GM12874 (cell line): ENCODE data around the gene SPSB1.

Source experiments
- CTCF ChIP-seq: IDR thresholded peaks from 2 replicates; pipeline ENCODE4 v1.5.1; 2011; ENCODE audit warnings: low read depth, mild to moderate bottlenecking, control low read depth, low read length, moderate library complexity; ENCODE audit not compliant: insufficient read depth

Gene SPSB1

DNA sequence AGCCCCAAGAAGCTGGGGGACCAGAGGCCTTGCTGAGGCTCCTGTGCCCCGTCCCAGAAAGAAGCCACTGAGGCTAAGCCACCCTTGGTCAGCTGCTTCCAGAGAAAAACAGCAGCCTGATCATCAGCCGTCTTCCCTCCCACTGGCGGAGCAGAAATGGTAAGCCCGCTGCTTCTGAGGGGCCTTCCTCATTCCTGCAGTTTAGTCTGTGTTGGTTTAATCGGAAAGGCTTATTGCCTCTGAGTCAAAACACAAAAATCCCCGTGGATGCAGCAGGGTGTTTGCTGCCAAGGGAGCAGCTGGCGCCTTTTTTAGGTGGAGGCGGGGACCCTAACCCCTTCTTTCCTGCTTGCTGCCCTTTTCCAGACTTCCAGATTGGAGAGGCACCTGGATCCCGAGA, 33.9 kb downstream of the SPSB1 start:
- TF ChIP-seq CTCF = no peak

- TF ChIP-seq CTCF = no peak
Observed at GRCh38 chr1:9328201-9328600, 35.5 kb downstream of the SPSB1 start.

GRCh38 chr1:9328715-9329114, 36.0 kb downstream of the SPSB1 start:
- no peak for TF ChIP-seq CTCF

GRCh38 chr1:9331016-9331415, 38.3 kb downstream of the SPSB1 start:
- TF ChIP-seq CTCF = no peak

- TF ChIP-seq CTCF = no peak
Observed at GRCh38 chr1:9331558-9332346, 39.1 kb downstream of the SPSB1 start.

DNA sequence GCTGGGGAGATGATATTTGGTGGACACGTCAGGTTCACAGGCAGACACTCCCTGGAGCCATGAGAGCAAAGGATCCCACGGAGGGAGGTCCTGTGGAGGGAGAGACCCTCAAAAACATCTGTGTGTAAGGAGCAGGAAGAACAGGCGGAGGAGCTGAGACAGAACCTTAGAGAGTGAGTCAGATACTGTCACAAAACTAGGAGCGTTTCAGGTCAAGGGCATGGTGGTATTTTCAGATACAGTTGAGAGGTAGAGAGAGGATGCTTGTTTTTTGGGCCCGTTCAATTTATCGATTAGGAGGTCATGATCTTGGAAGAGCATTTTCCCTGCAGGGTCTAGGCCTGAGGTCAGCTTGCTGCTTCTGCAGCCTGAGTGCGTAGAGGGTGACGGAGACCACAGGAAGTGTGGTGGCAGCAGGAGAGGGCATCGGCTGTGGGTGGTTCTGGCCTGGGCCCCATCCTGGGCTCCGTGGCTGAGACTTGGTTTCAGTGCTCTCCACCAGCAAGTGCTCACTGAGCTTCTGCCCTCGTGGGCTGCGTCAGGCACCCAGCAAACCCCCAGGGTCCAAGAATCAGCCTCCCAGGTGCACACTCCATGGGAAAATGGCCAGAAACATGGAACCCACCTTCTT, 39.9 kb downstream of the SPSB1 start:
- no peak for TF ChIP-seq CTCF

DNA sequence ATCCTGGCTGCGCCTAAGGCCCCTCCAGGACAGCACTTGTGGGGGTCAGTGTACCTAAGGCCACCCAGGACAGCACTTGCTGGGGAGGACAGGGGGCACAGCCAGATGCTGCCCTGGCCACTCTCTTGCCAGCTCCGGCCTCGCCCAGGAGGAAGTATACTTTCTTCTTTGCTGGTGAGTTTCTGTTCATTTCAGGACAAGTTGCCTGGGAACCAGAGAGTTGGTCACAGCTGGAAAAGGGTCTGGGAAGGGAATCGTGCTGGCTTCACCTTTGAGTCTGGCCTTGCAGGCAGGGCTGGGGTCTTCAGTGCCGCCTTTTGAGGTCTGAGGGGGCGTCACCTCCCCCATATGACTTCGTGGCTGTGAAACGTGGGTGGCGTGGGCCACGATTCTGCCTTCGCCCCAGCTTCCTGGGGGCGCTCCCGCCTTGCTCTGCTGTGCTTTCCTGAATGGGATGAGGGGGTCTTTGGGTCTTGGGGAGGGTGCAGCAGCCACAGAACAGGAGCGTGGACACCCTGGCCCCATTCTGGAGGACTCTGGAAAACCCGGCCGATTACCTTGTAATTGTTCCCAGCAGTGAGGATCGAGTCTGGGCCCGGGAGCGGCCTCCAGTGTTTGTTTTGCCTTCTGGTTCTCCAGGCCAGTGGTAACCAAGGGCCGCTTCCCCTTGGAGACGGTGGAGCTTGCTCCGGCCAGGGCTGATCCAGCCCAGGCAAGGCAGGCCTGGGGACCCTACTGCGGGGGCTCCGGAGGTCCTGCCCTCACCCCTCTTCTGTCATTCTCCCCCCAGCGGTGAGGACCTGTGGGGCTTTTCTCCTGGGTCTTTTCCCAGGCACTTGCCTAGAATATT, 45.9 kb downstream of the SPSB1 start:
- TF ChIP-seq CTCF = no peak
